ENCODE measurements around the gene UFSP1. TPM values are rescaled to one million over a fixed set of nuclear protein-coding genes. Genes with fewer than 3 reads are reported as not detected.

The UFSP1 gene
- total and polyA plus RNA-seq, 12 donors: 2.5 to 12.7 (median 5.9) TPM

DNA sequence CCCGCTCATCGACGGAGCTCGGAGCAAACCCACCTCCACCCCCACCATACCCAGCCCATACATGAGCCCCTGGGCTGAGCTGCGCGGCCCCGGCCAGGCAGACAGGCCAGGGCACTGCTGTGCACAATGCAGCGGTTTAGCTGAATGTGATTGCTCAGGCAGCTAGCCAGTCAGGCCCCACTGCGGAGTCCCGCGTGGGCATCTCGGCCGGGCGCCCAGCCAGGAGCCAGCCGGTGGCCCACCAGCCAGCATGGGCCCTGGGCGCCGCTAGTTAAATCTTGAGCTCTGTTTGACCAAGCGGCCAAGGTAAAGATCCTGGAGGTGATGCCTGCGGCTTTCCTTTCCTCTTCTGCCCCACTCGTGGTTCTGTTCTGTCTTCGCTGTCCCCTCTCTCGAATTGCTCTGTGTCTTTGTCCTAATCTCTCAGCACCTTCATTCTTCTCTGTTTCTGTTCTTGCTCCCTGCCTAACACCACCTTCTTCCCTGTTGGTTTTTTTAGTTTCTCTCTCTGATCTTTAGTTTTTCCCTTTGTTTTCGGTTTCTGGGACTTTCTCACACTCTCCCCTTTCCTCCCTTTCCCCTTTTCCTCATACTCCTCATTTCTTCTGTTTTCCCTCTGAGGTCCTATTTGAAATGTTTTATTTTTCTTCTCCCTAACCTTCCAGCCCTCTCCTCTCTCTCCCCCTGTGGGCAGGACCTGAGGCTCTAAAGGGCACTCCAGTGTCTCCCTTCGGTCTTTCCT, 6.6 kb downstream of the UFSP1 start:
- H3K4me3 ChIP-seq: no peak overlapping the region
- H3K9me3 ChIP-seq (replicated peaks in 1 of 3): no peaks in the 10 kb centered on the region
- no peak overlapping the region for H3K27ac ChIP-seq
- no peaks in the 10 kb centered on the region for H3K27me3 ChIP-seq
- DNase-seq: no peak
- 85 to 94% (median 91%) methylated on average over 13 to 24 of the region's 24 CpGs for whole genome bisulfite sequencing, 4 donors
- intact Hi-C loops (cut with DNase I): no loop called here
- TF ChIP-seq, protein P1, sequence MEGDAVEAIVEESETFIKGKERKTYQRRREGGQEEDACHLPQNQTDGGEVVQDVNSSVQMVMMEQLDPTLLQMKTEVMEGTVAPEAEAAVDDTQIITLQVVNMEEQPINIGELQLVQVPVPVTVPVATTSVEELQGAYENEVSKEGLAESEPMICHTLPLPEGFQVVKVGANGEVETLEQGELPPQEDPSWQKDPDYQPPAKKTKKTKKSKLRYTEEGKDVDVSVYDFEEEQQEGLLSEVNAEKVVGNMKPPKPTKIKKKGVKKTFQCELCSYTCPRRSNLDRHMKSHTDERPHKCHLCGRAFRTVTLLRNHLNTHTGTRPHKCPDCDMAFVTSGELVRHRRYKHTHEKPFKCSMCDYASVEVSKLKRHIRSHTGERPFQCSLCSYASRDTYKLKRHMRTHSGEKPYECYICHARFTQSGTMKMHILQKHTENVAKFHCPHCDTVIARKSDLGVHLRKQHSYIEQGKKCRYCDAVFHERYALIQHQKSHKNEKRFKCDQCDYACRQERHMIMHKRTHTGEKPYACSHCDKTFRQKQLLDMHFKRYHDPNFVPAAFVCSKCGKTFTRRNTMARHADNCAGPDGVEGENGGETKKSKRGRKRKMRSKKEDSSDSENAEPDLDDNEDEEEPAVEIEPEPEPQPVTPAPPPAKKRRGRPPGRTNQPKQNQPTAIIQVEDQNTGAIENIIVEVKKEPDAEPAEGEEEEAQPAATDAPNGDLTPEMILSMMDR (IDR thresholded peaks at IDR 0.05): no peak
- no peak for TF ChIP-seq POLR2A (IDR thresholded peaks at IDR 0.05)
- peaks cover 0 to 80% of the 10 kb centered on the region in 2 donors for H3K36me3 ChIP-seq (replicated peaks in 1 of 2)
- peaks cover 5 to 34% of the 10 kb centered on the region in 2 donors for H3K4me1 ChIP-seq (replicated peaks in 1 of 2)

DNA sequence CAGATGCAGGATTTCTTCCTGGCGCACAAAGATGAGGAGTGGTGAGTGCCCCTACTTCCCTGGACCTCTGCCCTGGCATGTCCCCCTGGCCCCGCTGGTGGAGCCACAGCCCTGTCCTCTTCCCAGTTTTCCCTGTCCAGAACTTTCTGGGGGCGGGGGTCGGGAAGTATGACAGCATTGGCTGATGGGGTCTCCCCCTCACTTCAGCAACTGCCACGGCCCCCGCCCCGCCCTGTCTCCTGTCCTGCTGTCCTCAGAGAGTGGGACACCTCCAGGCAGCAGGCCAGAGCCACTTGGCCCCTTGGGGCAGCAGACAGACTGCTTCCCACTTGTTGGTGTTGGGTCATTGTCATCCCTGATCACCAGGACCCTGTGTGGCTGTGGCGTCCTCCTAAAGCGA, 7.3 kb downstream of the UFSP1 start:
- 89 to 98% (median 91%) methylated on average over 4 to 9 of the region's 9 CpGs for WGBS, 4 donors
- intact Hi-C loops (cut with DNase I): no loop called here
- H3K36me3 ChIP-seq (replicated peaks in 1 of 2): peaks cover 0 to 79% of the 10 kb centered on the region in 2 donors

DNA sequence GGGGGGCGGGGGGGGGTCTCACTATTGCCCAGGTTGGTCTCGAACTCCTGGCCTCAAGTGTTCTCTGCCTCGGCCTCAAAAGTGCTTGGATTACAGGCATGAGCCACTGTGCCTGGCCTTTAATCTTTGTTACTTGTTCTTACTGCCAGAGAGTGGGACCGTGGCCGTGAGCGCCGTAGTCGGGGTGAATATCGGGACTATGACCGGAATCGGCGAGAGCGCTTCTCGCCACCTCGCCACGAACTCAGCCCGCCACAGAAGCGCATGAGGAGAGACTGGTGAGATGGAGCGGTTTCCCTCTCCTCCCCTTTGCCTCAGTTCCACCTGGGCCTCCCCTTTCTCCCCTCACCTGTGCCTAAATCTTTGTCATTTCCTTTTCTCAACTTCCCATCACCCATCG, 8.4 kb downstream of the UFSP1 start:
- no peak for TF ChIP-seq POLR2A (IDR thresholded peaks at IDR 0.05)
- TF ChIP-seq, protein P1 (IDR thresholded peaks at IDR 0.05): no peak
- Histone ChIP-seq H3K4me1 (replicated peaks in 1 of 2) (peaks cover 8 to 41% of the 10 kb centered on the region in 2 donors), H3K27me3 (no peaks in the 10 kb centered on the region), H3K4me3 (no peak overlapping the region), H3K36me3 (replicated peaks in 1 of 2) (peaks cover 0 to 72% of the 10 kb centered on the region in 2 donors), H3K9me3 (replicated peaks in 1 of 3) (no peaks in the 10 kb centered on the region), H3K27ac (no peak overlapping the region)
- WGBS, 4 donors: 92 to 96% (median 94%) methylated on average over 18 to 20 of the region's 20 CpGs
- intact Hi-C loops (cut with DNase I): no loop called here
- no peak for DNase-seq

More for the DNA sequence above, 7.3 kb downstream of the UFSP1 start:
- H3K9me3 ChIP-seq (replicated peaks in 1 of 3): no peaks in the 10 kb centered on the region
- H3K4me1 ChIP-seq (replicated peaks in 1 of 2): peaks cover 5 to 36% of the 10 kb centered on the region in 2 donors
- no peak overlapping the region for H3K4me3 ChIP-seq
- DNase-seq: no peak
- no peaks in the 10 kb centered on the region for H3K27me3 ChIP-seq
- no peak overlapping the region for H3K27ac ChIP-seq
- TF ChIP-seq, protein P1 (IDR thresholded peaks at IDR 0.05): no peak
- TF ChIP-seq POLR2A (IDR thresholded peaks at IDR 0.05): no peak

DNA sequence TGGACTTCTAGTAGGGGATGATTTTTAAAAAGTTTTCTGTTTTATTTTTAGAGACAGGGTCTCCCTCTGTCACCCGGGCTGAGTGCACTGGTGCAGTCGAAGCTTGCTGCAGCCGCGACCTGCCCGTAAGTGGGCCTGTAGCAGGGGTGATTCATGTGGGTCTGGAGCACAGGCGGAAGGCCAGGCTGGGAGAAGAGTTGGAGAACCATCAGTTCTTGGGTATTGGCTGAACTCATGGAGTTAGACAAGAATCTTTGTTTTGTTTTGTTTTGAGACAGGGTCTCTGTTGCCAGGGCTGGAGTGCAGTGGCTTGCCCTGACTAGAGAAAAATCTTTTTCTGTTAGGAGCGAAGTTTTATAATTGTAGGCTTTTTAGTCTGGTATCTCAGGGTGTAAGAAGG, 8.9 kb downstream of the UFSP1 start:
- no peak for TF ChIP-seq POLR2A (IDR thresholded peaks at IDR 0.05)
- TF ChIP-seq, protein P1 (IDR thresholded peaks at IDR 0.05): no peak
- Histone ChIP-seq H3K27me3 (no peaks in the 10 kb centered on the region), H3K27ac (no peak overlapping the region), H3K9me3 (replicated peaks in 1 of 3) (no peaks in the 10 kb centered on the region), H3K4me3 (no peak overlapping the region), H3K4me1 (replicated peaks in 1 of 2) (peaks cover 13 to 46% of the 10 kb centered on the region in 2 donors), H3K36me3 (replicated peaks in 1 of 2) (peaks cover 0 to 67% of the 10 kb centered on the region in 2 donors)
- no peak for DNase-seq
- WGBS, 4 donors: 73 to 82% (median 79%) methylated on average over 7 of the region's 7 CpGs
- intact Hi-C loops (cut with DNase I): no loop called here
